Activated CD8-positive, alpha-beta T cell treated with anti-CD3 and anti-CD28 coated beads, Interleukin-2, amount 10 ng/mL, durations not matched to agents 7 days and 5 days (primary cell): Measurements from ENCODE around the gene ABCF3. TPM values are rescaled to one million over a fixed set of nuclear protein-coding genes. Genes with fewer than 3 reads are reported as not detected.

Source experiments
- ATAC-seq: fragments of 150-1000 bp; cut with Tn5 transposase; one replicate; pipeline ENCODE4 v1.10.0; 2021; ENCODE audit warnings: moderate library complexity
- CTCF ChIA-PET: fragments of 350-600 bp; sonication (Branson Sonifier 250); formaldehyde crosslinking; loops from one replicate; lab custom pipeline; 2021; ENCODE audit warnings: antibody characterized with exemption; lab: Charles Lee
- POLR2A ChIA-PET: fragments of 350-600 bp; sonication (Branson Sonifier 250); formaldehyde crosslinking; loops from one replicate; lab custom pipeline; 2021; ENCODE audit warnings: antibody characterized with exemption; lab: Charles Lee
- DNase-seq: peaks from one replicate; pipeline ENCODE4 v3.0.0-alpha.2; 2020
- H3K27ac Mint-ChIP-seq: one replicate; pipeline ENCODE4 v1.8.0; 2021; ENCODE audit warnings: mild to moderate bottlenecking, mixed read lengths
- H3K27me3 Mint-ChIP-seq: one replicate; pipeline ENCODE4 v1.8.0; 2021; ENCODE audit warnings: low read depth, mixed read lengths
- H3K36me3 Mint-ChIP-seq: one replicate; pipeline ENCODE4 v1.8.0; 2021; ENCODE audit warnings: low read depth, mixed read lengths
- H3K4me1 Mint-ChIP-seq: one replicate; pipeline ENCODE4 v1.8.0; 2021; ENCODE audit warnings: low read depth, mixed read lengths
- H3K4me3 Mint-ChIP-seq: one replicate; pipeline ENCODE4 v1.8.0; 2021; ENCODE audit warnings: mild to moderate bottlenecking, mixed read lengths
- H3K9me3 Mint-ChIP-seq: one replicate; pipeline ENCODE4 v1.8.0; 2022; ENCODE audit warnings: mixed read lengths; ENCODE audit not compliant: insufficient read depth
- total RNA-seq, 2 experiments: library from RNA; stranded (reverse); gene quantifications; one replicate each; pipeline ENCODE4 v1.2.3, GENCODE V29; 2021

The ABCF3 gene
- total RNA-seq, 2 experiments from 2014 or later: 56.6 to 57.8 TPM

- H3K4me1 Mint-ChIP-seq: peaks cover 8% of the 10 kb centered on the region
- H3K9me3 Mint-ChIP-seq: no peaks in the 10 kb centered on the region
- no peaks in the 10 kb centered on the region for H3K27me3 Mint-ChIP-seq
- H3K36me3 Mint-ChIP-seq: peaks cover 20% of the 10 kb centered on the region
- ChIA-PET POLR2A (no interaction called here), CTCF (no interaction called here)
- no peak overlapping the region for H3K27ac Mint-ChIP-seq
- no peak for ATAC-seq
- DNase-seq: no peak
- H3K4me3 Mint-ChIP-seq: no peak overlapping the region
Observed at GRCh38 chr3:184167786-184168185, 18.2 kb upstream of the ABCF3 start.

GRCh38 chr3:184168363-184169120 is 17.5 kb upstream of the ABCF3 start:
- CTCF ChIA-PET: no interaction called here
- DNase-seq (no peak), ATAC-seq (no peak)
- POLR2A ChIA-PET: interaction anchor here (0.7 kb wide), 1 partner anchor 12 kb away, joined by 5 read pairs; no protein-coding TSS in a partner anchor
- H3K27ac Mint-ChIP-seq: no peak overlapping the region
- peaks cover 8% of the 10 kb centered on the region for H3K4me1 Mint-ChIP-seq
- H3K4me3 Mint-ChIP-seq: no peak overlapping the region
- H3K9me3 Mint-ChIP-seq: no peaks in the 10 kb centered on the region
- no peaks in the 10 kb centered on the region for H3K27me3 Mint-ChIP-seq
- H3K36me3 Mint-ChIP-seq: peaks cover 22% of the 10 kb centered on the region

GRCh38 chr3:184169896-184170875 is 15.8 kb upstream of the ABCF3 start:
- peaks cover 9% of the 10 kb centered on the region for H3K4me1 Mint-ChIP-seq
- H3K9me3 Mint-ChIP-seq: no peaks in the 10 kb centered on the region
- H3K4me3 Mint-ChIP-seq: no peak overlapping the region
- DNase-seq (no peak), ATAC-seq (no peak)
- H3K27me3 Mint-ChIP-seq: no peaks in the 10 kb centered on the region
- CTCF ChIA-PET: no interaction called here
- POLR2A ChIA-PET: interaction anchor here (0.9 to 1.1 kb wide), 2 partner anchors 7 to 13 kb away, joined by 3 read pairs; no protein-coding TSS in a partner anchor
- no peak overlapping the region for H3K27ac Mint-ChIP-seq
- peaks cover 17% of the 10 kb centered on the region for H3K36me3 Mint-ChIP-seq

GRCh38 chr3:184171562-184171961 is 14.4 kb upstream of the ABCF3 start:
- Mint-ChIP-seq H3K36me3 (peaks cover 20% of the 10 kb centered on the region), H3K4me3 (no peak overlapping the region), H3K4me1 (peaks cover 21% of the 10 kb centered on the region), H3K27ac (no peak overlapping the region), H3K9me3 (no peaks in the 10 kb centered on the region), H3K27me3 (no peaks in the 10 kb centered on the region)
- ATAC-seq (no peak), DNase-seq (no peak)
- ChIA-PET CTCF (no interaction called here), POLR2A (no interaction called here)

- Mint-ChIP-seq H3K36me3 (peaks cover 17% of the 10 kb centered on the region), H3K4me1 (peaks cover 28% of the 10 kb centered on the region), H3K27ac (no peak overlapping the region), H3K9me3 (no peaks in the 10 kb centered on the region), H3K4me3 (no peak overlapping the region), H3K27me3 (no peaks in the 10 kb centered on the region)
- no peak for ATAC-seq
- ChIA-PET CTCF (interaction anchor here (0.6 to 1.5 kb wide), 3 partner anchors 54 to 635 kb away, joined by 3 to 7 read pairs (median 3); partner anchors contain the start of gene EEF1AKMT4), POLR2A (interaction anchor here (0.6 kb wide), 1 partner anchor 261 kb away, joined by 6 read pairs; no protein-coding TSS in a partner anchor)
- DNase-seq: no peak
Observed at GRCh38 chr3:184172681-184173373, 13.2 kb upstream of the ABCF3 start.

GRCh38 chr3:184173374-184173722 is 12.7 kb upstream of the ABCF3 start:
- Mint-ChIP-seq H3K4me1 (peaks cover 31% of the 10 kb centered on the region), H3K27ac (no peak overlapping the region), H3K9me3 (no peaks in the 10 kb centered on the region), H3K36me3 (peaks cover 21% of the 10 kb centered on the region), H3K27me3 (no peaks in the 10 kb centered on the region), H3K4me3 (no peak overlapping the region)
- DNase-seq (no peak), ATAC-seq (no peak)
- CTCF ChIA-PET: interaction anchor here (0.6 to 1.5 kb wide), 3 partner anchors 18 to 635 kb away, joined by 3 to 7 read pairs (median 4); partner anchors contain the start of genes DVL3 and EEF1AKMT4
- POLR2A ChIA-PET: interaction anchor here (0.6 to 1.0 kb wide), 2 partner anchors 18 to 262 kb away, joined by 3 to 6 read pairs; partner anchors contain the start of gene DVL3

- Mint-ChIP-seq H3K4me1 (peaks cover 31% of the 10 kb centered on the region), H3K9me3 (no peaks in the 10 kb centered on the region), H3K27me3 (no peaks in the 10 kb centered on the region), H3K36me3 (peaks cover 27% of the 10 kb centered on the region), H3K4me3 (peak overlapping the region; percentile 87), H3K27ac (peak overlapping the region; percentile 86)
- ChIA-PET POLR2A (interaction anchor here (0.5 to 1.0 kb wide), 3 partner anchors 10 to 156 kb away, joined by 3 to 5 read pairs (median 3); partner anchors contain the start of gene DVL3), CTCF (interaction anchor here (1.0 to 1.8 kb wide), 3 partner anchors 19 to 53 kb away, joined by 4 to 6 read pairs (median 4); partner anchors contain the start of genes DVL3 and EIF2B5)
- ATAC-seq (peak; percentile 12), DNase-seq (no peak)
Observed at GRCh38 chr3:184174284-184174645, 11.7 kb upstream of the ABCF3 start.

GRCh38 chr3:184174646-184175492 is 11.1 kb upstream of the ABCF3 start, which contains the start of gene AP2M1:
Gene AP2M1 (plus strand): TSS chr3:184174855. CDS start chr3:184176994, 2,139 bp downstream.
- ChIA-PET CTCF (interaction anchor here (1.0 to 1.8 kb wide), 2 partner anchors 40 to 52 kb away, joined by 4 to 6 read pairs; partner anchors contain the start of gene EIF2B5), POLR2A (interaction anchor here (0.5 to 1.6 kb wide), 3 partner anchors 9 to 156 kb away, joined by 3 to 7 read pairs (median 5); partner anchors contain the start of gene ABCF3)
- H3K4me3 Mint-ChIP-seq: peak within 1 kb of the TSS; percentile 87

GRCh38 chr3:184175506-184175905 is 10.5 kb upstream of the ABCF3 start:
- ATAC-seq (no peak), DNase-seq (peak; percentile 26)
- peak overlapping the region; percentile 75 for H3K27ac Mint-ChIP-seq
- no peaks in the 10 kb centered on the region for H3K9me3 Mint-ChIP-seq
- POLR2A ChIA-PET: interaction anchor here (1.0 to 1.6 kb wide), 2 partner anchors 9 to 10 kb away, joined by 5 to 7 read pairs; partner anchors contain the start of gene ABCF3
- no peaks in the 10 kb centered on the region for H3K27me3 Mint-ChIP-seq
- peak overlapping the region; percentile 87 for H3K4me3 Mint-ChIP-seq
- peaks cover 31% of the 10 kb centered on the region for H3K4me1 Mint-ChIP-seq
- CTCF ChIA-PET: interaction anchor here (1.0 to 1.8 kb wide), 2 partner anchors 40 to 52 kb away, joined by 4 to 6 read pairs; partner anchors contain the start of gene EIF2B5
- peaks cover 36% of the 10 kb centered on the region for H3K36me3 Mint-ChIP-seq

More at GRCh38 chr3:184174646-184175492, 11.1 kb upstream of the ABCF3 start, which contains the start of gene AP2M1:
- H3K27me3 Mint-ChIP-seq: no peaks in the 10 kb centered on the region
- ATAC-seq (peak; percentile 96), DNase-seq (peak; percentile 98)
- H3K27ac Mint-ChIP-seq: peak within 1 kb of the TSS; percentile 86
- peaks cover 31% of the 10 kb centered on the region for H3K4me1 Mint-ChIP-seq
- H3K9me3 Mint-ChIP-seq: no peaks in the 10 kb centered on the region
- H3K36me3 Mint-ChIP-seq: peaks cover 30% of the 10 kb centered on the region

GRCh38 chr3:184175981-184176376 is 10.0 kb upstream of the ABCF3 start:
- Mint-ChIP-seq H3K4me1 (peaks cover 31% of the 10 kb centered on the region), H3K27me3 (no peaks in the 10 kb centered on the region), H3K27ac (peak overlapping the region; percentile 75), H3K36me3 (peaks cover 37% of the 10 kb centered on the region), H3K4me3 (peak overlapping the region; percentile 87), H3K9me3 (no peaks in the 10 kb centered on the region)
- ChIA-PET CTCF (no interaction called here), POLR2A (interaction anchor here (1.2 to 1.6 kb wide), 2 partner anchors 10 to 11 kb away, joined by 3 to 7 read pairs; partner anchors contain the start of gene ABCF3)
- ATAC-seq: no peak
- DNase-seq: no peak
